ENCODE measurements around the gene CDH4.

Gene CDH4

DNA sequence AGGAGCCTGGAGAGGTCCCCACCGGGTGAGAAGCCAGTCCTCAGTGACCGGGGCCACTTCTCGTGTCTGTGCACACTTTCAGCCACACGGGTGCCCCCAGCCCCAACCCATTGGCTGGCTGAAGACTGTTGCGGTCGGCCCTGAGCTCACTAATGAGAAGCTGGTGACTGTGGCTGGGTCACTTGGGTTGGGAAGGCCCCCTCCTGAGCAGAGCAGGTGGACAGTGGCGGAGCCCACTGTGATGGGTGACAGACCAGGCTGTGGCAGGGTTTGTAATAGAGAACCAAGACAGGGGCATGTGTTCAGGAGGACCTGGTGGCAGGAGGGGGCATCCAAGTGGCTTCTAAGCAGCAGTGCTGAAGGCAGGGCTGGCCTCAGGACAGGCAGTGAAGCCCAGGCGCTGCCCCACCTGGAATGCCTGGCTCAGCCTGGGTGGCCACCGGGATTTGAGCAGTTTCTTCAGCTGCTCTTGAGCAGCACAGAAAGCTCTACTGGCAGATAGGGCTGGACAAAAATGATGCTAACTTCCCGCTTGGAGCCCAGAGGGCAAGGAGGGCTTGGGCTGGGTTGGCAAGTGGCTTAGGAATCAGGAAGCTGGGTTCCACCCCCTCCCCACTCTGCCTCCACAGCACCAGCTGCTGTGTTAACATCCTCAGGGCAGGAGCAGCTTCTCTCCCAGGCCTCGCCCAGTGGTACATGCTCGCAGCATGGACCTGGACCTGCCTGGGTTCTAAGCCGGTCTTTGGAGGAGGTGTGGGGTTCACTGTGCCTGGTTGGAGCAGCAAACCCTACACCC, 256.4 kb downstream of the CDH4 start:
- DNase-seq (ENCODE audit: low read depth in 1 of 2, low spot score in 1 of 2), result no peak
- Histone ChIP-seq H3K27me3 (ENCODE audit: insufficient read depth, poor library complexity, severe bottlenecking) (no peaks in the 10 kb centered on the region), H3K27ac (replicated peaks) (no peak overlapping the region), H3K4me3 (replicated peaks; ENCODE audit: insufficient read depth, low read length) (no peak overlapping the region)
- no peak for TF ChIP-seq GABPA (IDR thresholded peaks at IDR 0.05; ENCODE audit: low read depth)
- TF ChIP-seq SPI1 (IDR thresholded peaks at IDR 0.05; ENCODE audit: borderline replicate concordance, low read depth), result no peak
- TF ChIP-seq, protein P1, sequence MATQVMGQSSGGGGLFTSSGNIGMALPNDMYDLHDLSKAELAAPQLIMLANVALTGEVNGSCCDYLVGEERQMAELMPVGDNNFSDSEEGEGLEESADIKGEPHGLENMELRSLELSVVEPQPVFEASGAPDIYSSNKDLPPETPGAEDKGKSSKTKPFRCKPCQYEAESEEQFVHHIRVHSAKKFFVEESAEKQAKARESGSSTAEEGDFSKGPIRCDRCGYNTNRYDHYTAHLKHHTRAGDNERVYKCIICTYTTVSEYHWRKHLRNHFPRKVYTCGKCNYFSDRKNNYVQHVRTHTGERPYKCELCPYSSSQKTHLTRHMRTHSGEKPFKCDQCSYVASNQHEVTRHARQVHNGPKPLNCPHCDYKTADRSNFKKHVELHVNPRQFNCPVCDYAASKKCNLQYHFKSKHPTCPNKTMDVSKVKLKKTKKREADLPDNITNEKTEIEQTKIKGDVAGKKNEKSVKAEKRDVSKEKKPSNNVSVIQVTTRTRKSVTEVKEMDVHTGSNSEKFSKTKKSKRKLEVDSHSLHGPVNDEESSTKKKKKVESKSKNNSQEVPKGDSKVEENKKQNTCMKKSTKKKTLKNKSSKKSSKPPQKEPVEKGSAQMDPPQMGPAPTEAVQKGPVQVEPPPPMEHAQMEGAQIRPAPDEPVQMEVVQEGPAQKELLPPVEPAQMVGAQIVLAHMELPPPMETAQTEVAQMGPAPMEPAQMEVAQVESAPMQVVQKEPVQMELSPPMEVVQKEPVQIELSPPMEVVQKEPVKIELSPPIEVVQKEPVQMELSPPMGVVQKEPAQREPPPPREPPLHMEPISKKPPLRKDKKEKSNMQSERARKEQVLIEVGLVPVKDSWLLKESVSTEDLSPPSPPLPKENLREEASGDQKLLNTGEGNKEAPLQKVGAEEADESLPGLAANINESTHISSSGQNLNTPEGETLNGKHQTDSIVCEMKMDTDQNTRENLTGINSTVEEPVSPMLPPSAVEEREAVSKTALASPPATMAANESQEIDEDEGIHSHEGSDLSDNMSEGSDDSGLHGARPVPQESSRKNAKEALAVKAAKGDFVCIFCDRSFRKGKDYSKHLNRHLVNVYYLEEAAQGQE (IDR thresholded peaks at IDR 0.05; ENCODE audit: insufficient replicate concordance, low read depth), result no peak
- TF ChIP-seq, protein P2, sequence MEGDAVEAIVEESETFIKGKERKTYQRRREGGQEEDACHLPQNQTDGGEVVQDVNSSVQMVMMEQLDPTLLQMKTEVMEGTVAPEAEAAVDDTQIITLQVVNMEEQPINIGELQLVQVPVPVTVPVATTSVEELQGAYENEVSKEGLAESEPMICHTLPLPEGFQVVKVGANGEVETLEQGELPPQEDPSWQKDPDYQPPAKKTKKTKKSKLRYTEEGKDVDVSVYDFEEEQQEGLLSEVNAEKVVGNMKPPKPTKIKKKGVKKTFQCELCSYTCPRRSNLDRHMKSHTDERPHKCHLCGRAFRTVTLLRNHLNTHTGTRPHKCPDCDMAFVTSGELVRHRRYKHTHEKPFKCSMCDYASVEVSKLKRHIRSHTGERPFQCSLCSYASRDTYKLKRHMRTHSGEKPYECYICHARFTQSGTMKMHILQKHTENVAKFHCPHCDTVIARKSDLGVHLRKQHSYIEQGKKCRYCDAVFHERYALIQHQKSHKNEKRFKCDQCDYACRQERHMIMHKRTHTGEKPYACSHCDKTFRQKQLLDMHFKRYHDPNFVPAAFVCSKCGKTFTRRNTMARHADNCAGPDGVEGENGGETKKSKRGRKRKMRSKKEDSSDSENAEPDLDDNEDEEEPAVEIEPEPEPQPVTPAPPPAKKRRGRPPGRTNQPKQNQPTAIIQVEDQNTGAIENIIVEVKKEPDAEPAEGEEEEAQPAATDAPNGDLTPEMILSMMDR (IDR thresholded peaks at IDR 0.05; ENCODE audit: insufficient read depth, low read length), result no peak

DNA sequence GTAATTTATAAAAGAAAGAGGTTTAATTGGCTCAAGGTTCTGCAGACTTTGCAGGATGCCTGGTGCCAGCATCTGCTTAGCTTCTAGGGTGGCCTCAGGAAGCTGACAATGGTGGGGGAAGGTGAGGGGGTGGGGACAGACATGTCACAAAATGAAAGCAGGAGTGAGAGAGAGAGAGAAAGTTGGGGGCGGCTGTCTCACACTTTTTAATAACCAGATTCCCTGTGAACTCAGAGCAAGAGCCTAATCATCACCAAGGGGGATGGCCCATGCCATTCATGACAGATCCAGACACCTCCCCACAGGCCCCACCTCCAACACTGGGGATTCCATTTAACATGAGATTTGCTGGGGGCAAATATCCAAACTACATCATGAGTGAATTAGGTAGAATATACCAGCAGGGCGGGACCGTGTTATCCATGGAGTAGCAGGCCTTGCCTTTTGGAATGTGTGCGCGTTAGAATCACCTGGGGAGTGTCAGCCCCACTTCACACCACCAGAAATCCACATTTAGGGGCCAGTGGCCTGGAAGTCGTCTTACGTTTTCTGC, 258.8 kb downstream of the CDH4 start:
- DNase-seq (ENCODE audit: low read depth in 1 of 2, low spot score in 1 of 2), result no peak
- no peak overlapping the region for H3K27ac ChIP-seq (replicated peaks)
- TF ChIP-seq, protein P1 (IDR thresholded peaks at IDR 0.05; ENCODE audit: insufficient replicate concordance, low read depth), result no peak
- TF ChIP-seq SPI1 (IDR thresholded peaks at IDR 0.05; ENCODE audit: borderline replicate concordance, low read depth) (no peak), GABPA (IDR thresholded peaks at IDR 0.05; ENCODE audit: low read depth) (no peak), POLR2AphosphoS5 (IDR thresholded peaks at IDR 0.05; ENCODE audit: low read depth) (no peak)
- TF ChIP-seq, protein P2 (IDR thresholded peaks at IDR 0.05; ENCODE audit: insufficient read depth, low read length), result no peak
- H3K4me3 ChIP-seq (replicated peaks; ENCODE audit: insufficient read depth, low read length), result no peak overlapping the region
- H3K27me3 ChIP-seq (ENCODE audit: insufficient read depth, poor library complexity, severe bottlenecking), result no peaks in the 10 kb centered on the region

GRCh38 chr20:61512475-61512874, 260.4 kb downstream of the CDH4 start:
- Histone ChIP-seq H3K27me3 (ENCODE audit: insufficient read depth, poor library complexity, severe bottlenecking) (no peaks in the 10 kb centered on the region), H3K4me3 (replicated peaks; ENCODE audit: insufficient read depth, low read length) (no peak overlapping the region), H3K27ac (replicated peaks) (no peak overlapping the region)
- DNase-seq (ENCODE audit: low read depth in 1 of 2, low spot score in 1 of 2), result no peak
- TF ChIP-seq POLR2AphosphoS5 (IDR thresholded peaks at IDR 0.05; ENCODE audit: low read depth) (no peak), SPI1 (IDR thresholded peaks at IDR 0.05; ENCODE audit: borderline replicate concordance, low read depth) (no peak), GABPA (IDR thresholded peaks at IDR 0.05; ENCODE audit: low read depth) (no peak)
- TF ChIP-seq, protein P1 (IDR thresholded peaks at IDR 0.05; ENCODE audit: insufficient replicate concordance, low read depth), result no peak
- TF ChIP-seq, protein P2 (IDR thresholded peaks at IDR 0.05; ENCODE audit: insufficient read depth, low read length), result no peak
